GM12892 (cell line): ENCODE results near the gene LCN10.

Experiments
- POLR2A ChIP-seq: IDR thresholded peaks from 2 replicates; pipeline ENCODE4 v1.6.1; 2011; ENCODE audit warnings: low read depth, low read length, control low read depth
- POLR2AphosphoS5 ChIP-seq: IDR thresholded peaks from 2 replicates; pipeline ENCODE4 v1.6.1; 2011; ENCODE audit warnings: low read depth, low read length, control low read depth
- TAF1 ChIP-seq: IDR thresholded peaks from 2 replicates; pipeline ENCODE4 v1.6.1; 2011; ENCODE audit warnings: low read depth, mild to moderate bottlenecking, control low read depth, low read length, borderline replicate concordance

DNA sequence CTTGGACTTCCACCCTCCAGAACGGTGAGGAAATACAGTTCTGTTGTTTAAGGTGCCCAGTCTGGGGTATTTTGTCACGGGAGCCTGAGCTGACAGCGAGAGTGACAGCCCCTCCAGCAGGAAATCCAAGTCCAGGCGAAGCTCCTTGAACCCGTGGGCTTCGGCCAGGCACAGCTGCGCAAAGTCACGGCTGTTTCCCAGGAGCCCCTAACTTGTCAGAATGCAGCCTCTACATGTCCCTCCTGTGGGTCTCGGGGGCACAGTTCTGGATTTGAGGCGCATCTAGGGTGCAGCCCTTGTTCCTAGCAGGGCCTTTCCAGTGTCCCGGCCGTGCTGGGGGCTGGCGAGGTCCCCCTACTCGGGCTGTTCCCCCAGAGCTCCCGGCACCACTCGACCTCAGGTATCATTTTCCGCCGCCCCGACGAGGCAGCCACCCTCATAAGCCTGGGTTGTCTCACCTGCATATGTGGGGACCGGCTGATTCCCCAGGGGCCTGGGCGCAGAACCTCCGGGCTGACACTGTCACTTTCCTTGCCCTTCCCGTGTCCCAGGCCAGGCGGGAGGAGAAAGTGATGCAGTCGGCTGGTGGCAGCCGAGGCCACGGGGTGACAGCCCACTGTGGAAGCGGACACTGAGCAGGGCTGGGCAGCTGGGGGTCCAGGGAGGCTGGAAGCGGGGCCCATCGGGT is 10.8 kb upstream of the LCN10 start:
- TF ChIP-seq TAF1 (no peak), POLR2AphosphoS5 (no peak), POLR2A (no peak)
